Stimulated activated CD8-positive, alpha-beta memory T cell treated with anti-CD3 and anti-CD28 coated beads, Interleukin-12 subunit alpha, Interleukin-12 subunit beta, amount 100 ng/mL, for 24 hours (primary cell): Measurements from ENCODE around the gene CASKIN1.

Source experiments
- DNase-seq: peaks from one replicate; pipeline ENCODE4 v3.0.0-alpha.2; 2020; ENCODE audit errors: extremely low read depth

The CASKIN1 gene

GRCh38 chr16:2174396-2175131 lies 21.8 kb downstream of the CASKIN1 start:
- no peak for DNase-seq

- no peak for DNase-seq
These were observed 22.5 kb downstream of the CASKIN1 start for GRCh38 chr16:2173916-2174315.

- no peak for DNase-seq
These were observed 23.0 kb downstream of the CASKIN1 start for GRCh38 chr16:2173366-2173765.

- DNase-seq = no peak
These were observed 23.6 kb downstream of the CASKIN1 start for GRCh38 chr16:2172688-2173335.

GRCh38 chr16:2171601-2172178 lies 24.7 kb downstream of the CASKIN1 start:
- DNase-seq = no peak

GRCh38 chr16:2170587-2171435 lies 25.6 kb downstream of the CASKIN1 start:
- no peak for DNase-seq

- DNase-seq = no peak
These were observed 26.3 kb downstream of the CASKIN1 start for GRCh38 chr16:2170080-2170479.

- DNase-seq = no peak
These were observed 29.3 kb downstream of the CASKIN1 start for GRCh38 chr16:2167068-2167638.

GRCh38 chr16:2166263-2167067 lies 29.9 kb downstream of the CASKIN1 start:
- no peak for DNase-seq

GRCh38 chr16:2165861-2166260 lies 30.5 kb downstream of the CASKIN1 start:
- DNase-seq = no peak

GRCh38 chr16:2163211-2163881 lies 33.1 kb downstream of the CASKIN1 start:
- no peak for DNase-seq

GRCh38 chr16:2162676-2163118 lies 33.7 kb downstream of the CASKIN1 start:
- DNase-seq = no peak

- DNase-seq = no peak
These were observed 34.5 kb downstream of the CASKIN1 start for GRCh38 chr16:2161911-2162310.

GRCh38 chr16:2160915-2161551 lies 35.4 kb downstream of the CASKIN1 start:
- DNase-seq = no peak

GRCh38 chr16:2159175-2159838 lies 37.1 kb downstream of the CASKIN1 start:
- DNase-seq = no peak

GRCh38 chr16:2158262-2158638 lies 38.2 kb downstream of the CASKIN1 start:
- DNase-seq = no peak

- no peak for DNase-seq
These were observed 38.7 kb downstream of the CASKIN1 start for GRCh38 chr16:2157480-2158261.

GRCh38 chr16:2156849-2157224 lies 39.6 kb downstream of the CASKIN1 start:
- no peak for DNase-seq
